ENCODE results near the gene CHN2.

- TF ChIP-seq EZH2phosphoT487 (IDR thresholded peaks at IDR 0.05; ENCODE audit: borderline replicate concordance, low read depth): no peak
- TF ChIP-seq POLR2AphosphoS5 (IDR thresholded peaks at IDR 0.05; ENCODE audit: low read depth, low read length): no peak
- no peak for TF ChIP-seq CTCF (IDR thresholded peaks at IDR 0.05)
- TF ChIP-seq RXRA (IDR thresholded peaks at IDR 0.05; ENCODE audit: borderline replicate concordance, low read depth): no peak
- TF ChIP-seq NRF1 (IDR thresholded peaks at IDR 0.05; ENCODE audit: low read depth, low read length): no peak
- no peak for TF ChIP-seq GATA2 (CRISPR knock-in tag; IDR thresholded peaks at IDR 0.05)
- TF ChIP-seq RAD21 (IDR thresholded peaks at IDR 0.05; ENCODE audit: low read length): no peak
- TF ChIP-seq, protein P1, sequence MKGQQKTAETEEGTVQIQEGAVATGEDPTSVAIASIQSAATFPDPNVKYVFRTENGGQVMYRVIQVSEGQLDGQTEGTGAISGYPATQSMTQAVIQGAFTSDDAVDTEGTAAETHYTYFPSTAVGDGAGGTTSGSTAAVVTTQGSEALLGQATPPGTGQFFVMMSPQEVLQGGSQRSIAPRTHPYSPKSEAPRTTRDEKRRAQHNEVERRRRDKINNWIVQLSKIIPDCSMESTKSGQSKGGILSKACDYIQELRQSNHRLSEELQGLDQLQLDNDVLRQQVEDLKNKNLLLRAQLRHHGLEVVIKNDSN (IDR thresholded peaks at IDR 0.05; ENCODE audit: borderline replicate concordance, low read depth): no peak
- TF ChIP-seq YY1 (IDR thresholded peaks at IDR 0.05; ENCODE audit: low read depth): no peak
- no peak for TF ChIP-seq MXI1 (IDR thresholded peaks at IDR 0.05; ENCODE audit: low read depth, low read length)
- TF ChIP-seq RFX5 (IDR thresholded peaks at IDR 0.05; ENCODE audit: low read length): no peak
- TF ChIP-seq JUND (IDR thresholded peaks at IDR 0.05): no peak
Measured at GRCh38 chr7:29332875-29333855, 138.6 kb downstream of the CHN2 start.
